ENCODE results near the gene TGDS. TPM values are rescaled to one million over a fixed set of nuclear protein-coding genes. Genes with fewer than 3 reads are reported as not detected.

TGDS gene
- total and polyA plus RNA-seq, 2 donors from 2014 or later: 10.8 to 12.2 TPM

DNA sequence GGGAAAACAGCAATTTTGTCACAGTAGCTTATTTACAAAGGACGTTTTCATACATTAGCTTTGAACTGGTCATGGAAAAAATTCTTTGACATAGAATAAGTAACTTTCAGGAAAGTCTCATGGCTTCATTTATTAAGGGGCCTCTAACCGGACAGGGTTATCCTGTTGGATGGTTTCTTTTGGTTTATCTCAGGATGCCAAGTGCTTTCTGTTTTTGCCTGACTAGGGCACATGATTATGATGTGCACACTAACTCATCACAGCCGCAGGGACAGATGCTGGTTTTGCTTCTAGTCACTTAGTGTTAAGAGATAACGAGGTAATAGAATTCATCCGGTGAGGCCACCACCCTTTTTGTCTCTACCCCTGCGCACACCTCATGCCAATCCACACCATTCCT is 53.0 kb downstream of the TGDS start:
- H3K4me1 ChIP-seq (ENCODE audit: control insufficient read depth in 2 of 3, insufficient read depth in 2 of 3, low read depth in 1 of 3, low read length in 3 of 3): no peaks in the 10 kb centered on the region
- no peaks in the 10 kb centered on the region for H3K27me3 ChIP-seq (ENCODE audit: control insufficient read depth, insufficient read depth, low read length)
- TF ChIP-seq, protein P1, sequence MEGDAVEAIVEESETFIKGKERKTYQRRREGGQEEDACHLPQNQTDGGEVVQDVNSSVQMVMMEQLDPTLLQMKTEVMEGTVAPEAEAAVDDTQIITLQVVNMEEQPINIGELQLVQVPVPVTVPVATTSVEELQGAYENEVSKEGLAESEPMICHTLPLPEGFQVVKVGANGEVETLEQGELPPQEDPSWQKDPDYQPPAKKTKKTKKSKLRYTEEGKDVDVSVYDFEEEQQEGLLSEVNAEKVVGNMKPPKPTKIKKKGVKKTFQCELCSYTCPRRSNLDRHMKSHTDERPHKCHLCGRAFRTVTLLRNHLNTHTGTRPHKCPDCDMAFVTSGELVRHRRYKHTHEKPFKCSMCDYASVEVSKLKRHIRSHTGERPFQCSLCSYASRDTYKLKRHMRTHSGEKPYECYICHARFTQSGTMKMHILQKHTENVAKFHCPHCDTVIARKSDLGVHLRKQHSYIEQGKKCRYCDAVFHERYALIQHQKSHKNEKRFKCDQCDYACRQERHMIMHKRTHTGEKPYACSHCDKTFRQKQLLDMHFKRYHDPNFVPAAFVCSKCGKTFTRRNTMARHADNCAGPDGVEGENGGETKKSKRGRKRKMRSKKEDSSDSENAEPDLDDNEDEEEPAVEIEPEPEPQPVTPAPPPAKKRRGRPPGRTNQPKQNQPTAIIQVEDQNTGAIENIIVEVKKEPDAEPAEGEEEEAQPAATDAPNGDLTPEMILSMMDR (IDR thresholded peaks at IDR 0.05; ENCODE audit: borderline replicate concordance, extremely low read depth, insufficient read depth): no peak
- H3K27ac ChIP-seq (ENCODE audit: low read depth in 2 of 2, low read length in 2 of 2): no peak overlapping the region
- H3K9me3 ChIP-seq (ENCODE audit: control insufficient read depth in 2 of 3, insufficient read depth in 1 of 3, low read length in 3 of 3): no peaks in the 10 kb centered on the region
- H3K4me3 ChIP-seq (ENCODE audit: low read length in 3 of 3): no peak overlapping the region
- DNase-seq (no peak), FAIRE-seq (no peak)
- no peaks in the 10 kb centered on the region for H3K36me3 ChIP-seq (ENCODE audit: control insufficient read depth in 2 of 3, insufficient read depth in 3 of 3, low read length in 3 of 3)
- H3K9ac ChIP-seq (ENCODE audit: low read length in 3 of 3): no peak overlapping the region
- intact Hi-C loops (cut with DNase I): no loop called here

DNA sequence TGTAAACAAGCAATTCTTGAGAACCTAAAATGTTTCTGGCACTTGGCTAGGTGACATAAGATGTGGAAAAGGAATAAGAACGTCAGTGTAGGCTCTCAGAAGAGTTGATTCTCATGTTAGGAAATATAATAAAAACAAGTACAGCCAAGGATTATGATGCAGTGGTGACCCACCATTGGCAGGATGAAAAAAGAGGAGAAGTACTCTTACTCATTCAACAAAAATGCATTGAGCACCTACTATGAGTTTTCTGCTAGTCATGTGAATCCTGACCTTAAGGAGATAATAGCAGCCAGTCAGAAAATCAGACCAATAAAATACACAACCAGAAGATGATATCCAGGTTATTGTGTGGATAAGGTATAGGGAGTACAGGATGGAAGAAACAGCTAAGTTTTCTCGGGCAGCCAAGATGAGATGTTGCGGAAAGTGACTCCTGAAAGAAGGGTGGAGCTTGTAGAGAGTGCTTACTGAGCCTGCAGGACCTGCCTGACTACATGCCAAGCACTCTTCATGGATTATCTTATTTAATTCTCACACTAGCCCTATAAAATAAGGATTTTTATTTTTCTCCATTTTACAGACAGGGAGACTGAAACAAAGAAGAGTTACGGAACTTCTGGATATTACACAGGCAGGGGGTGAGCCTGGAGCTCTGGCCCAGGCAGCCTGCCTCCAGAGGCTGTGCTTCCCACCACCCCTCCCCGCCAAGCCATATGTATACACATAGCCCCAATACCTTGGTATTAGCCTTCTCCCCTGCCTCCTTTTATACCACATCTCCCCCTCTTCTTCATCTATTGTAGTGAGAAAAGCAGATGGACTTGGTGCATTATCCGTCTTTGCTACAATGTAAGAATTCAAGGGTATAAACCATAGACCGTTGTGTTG is 58.0 kb downstream of the TGDS start:
- no peaks in the 10 kb centered on the region for H3K9me3 ChIP-seq (ENCODE audit: control insufficient read depth in 2 of 3, insufficient read depth in 1 of 3, low read length in 3 of 3)
- intact Hi-C loops (cut with DNase I): no loop called here
- H3K36me3 ChIP-seq (ENCODE audit: control insufficient read depth in 2 of 3, insufficient read depth in 3 of 3, low read length in 3 of 3): no peaks in the 10 kb centered on the region
- no peak overlapping the region for H3K27ac ChIP-seq (ENCODE audit: low read depth in 2 of 2, low read length in 2 of 2)
- H3K4me1 ChIP-seq (ENCODE audit: control insufficient read depth in 2 of 3, insufficient read depth in 2 of 3, low read depth in 1 of 3, low read length in 3 of 3): no peaks in the 10 kb centered on the region
- H3K4me3 ChIP-seq (ENCODE audit: low read length in 3 of 3): no peak overlapping the region
- FAIRE-seq: no peak
- TF ChIP-seq, protein P1 (IDR thresholded peaks at IDR 0.05; ENCODE audit: borderline replicate concordance, extremely low read depth, insufficient read depth): no peak
- H3K9ac ChIP-seq (ENCODE audit: low read length in 3 of 3): no peak overlapping the region
- DNase-seq: no peak
- no peaks in the 10 kb centered on the region for H3K27me3 ChIP-seq (ENCODE audit: control insufficient read depth, insufficient read depth, low read length)

DNA sequence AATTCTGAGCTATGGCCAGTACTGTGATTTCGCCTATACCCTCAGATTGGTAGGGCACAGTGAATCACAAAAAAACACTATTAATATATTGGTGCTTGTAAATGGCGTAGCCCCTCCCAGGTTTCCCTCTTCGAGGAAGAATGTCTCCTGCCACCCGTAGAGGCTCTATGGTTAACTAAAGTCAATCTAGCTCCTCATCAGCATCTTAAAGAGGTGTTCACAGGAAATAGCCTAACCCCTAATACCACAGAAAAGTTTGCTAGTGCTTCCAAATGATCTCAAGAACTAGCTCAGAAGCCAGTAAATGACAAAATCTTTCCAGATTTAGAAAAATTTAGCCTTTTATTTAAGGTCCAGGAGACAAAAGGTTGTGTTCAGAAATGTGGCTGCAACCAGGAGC is 60.2 kb downstream of the TGDS start:
- H3K27ac ChIP-seq (ENCODE audit: low read depth in 2 of 2, low read length in 2 of 2): no peak overlapping the region
- no peak for FAIRE-seq
- no peak for DNase-seq
- H3K9ac ChIP-seq (ENCODE audit: low read length in 3 of 3): no peak overlapping the region
- TF ChIP-seq, protein P1 (IDR thresholded peaks at IDR 0.05; ENCODE audit: borderline replicate concordance, extremely low read depth, insufficient read depth): no peak
- no peaks in the 10 kb centered on the region for H3K36me3 ChIP-seq (ENCODE audit: control insufficient read depth in 2 of 3, insufficient read depth in 3 of 3, low read length in 3 of 3)
- no peaks in the 10 kb centered on the region for H3K9me3 ChIP-seq (ENCODE audit: control insufficient read depth in 2 of 3, insufficient read depth in 1 of 3, low read length in 3 of 3)
- no peaks in the 10 kb centered on the region for H3K4me1 ChIP-seq (ENCODE audit: control insufficient read depth in 2 of 3, insufficient read depth in 2 of 3, low read depth in 1 of 3, low read length in 3 of 3)
- no peaks in the 10 kb centered on the region for H3K27me3 ChIP-seq (ENCODE audit: control insufficient read depth, insufficient read depth, low read length)
- H3K4me3 ChIP-seq (ENCODE audit: low read length in 3 of 3): no peak overlapping the region
- intact Hi-C loops (cut with DNase I): no loop called here
